ENCODE measurements around the gene FAU.

FAU gene

DNA sequence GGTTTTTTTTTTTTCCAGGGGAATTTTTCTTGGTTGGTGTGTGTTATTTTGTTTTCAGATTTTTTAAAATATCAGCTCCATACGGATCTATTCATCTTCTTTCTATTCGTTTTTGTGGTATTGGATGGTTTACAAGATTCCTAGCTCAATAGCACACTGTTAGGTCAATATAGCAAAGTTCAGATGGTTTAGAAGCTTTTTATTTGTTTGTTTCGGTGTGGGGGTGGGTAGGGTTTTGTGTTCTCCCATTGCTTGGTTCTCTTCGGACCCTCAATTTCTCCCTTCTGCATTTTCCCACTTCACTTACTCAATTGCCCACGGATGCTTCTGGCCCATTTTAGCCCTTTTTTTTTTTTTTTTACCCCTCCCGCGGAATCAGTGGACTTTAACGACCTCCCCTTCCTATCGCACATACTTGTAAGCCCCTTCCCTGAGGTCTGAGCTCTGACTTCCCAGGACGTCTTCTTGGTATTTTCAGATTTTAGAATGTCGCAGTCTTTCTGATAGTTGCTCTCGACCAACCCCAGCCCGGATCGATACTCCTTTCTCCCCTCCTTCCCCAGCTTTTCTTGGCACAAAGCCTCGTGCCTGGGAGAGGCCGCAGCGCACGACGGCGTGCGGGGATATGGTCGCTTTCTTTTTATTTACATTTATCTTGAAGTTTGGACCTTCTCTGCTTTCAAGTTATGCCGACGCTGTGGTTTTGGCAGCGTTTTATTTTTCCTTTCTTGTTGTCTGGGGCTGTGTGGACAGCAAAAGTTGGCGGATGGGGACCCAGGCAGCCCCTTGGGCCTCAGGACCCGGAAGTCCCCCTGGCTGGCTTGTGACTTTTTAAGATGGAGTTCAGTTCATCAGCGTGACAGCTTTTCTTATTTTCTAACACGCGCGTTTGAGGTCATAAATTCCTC lies 43.7 kb upstream of the FAU start:
- Histone ChIP-seq H3K9me3 (ENCODE audit: severe bottlenecking) (no peaks in the 10 kb centered on the region), H3K4me3 (ENCODE audit: low read depth, low read length) (no peak overlapping the region), H3K27me3 (ENCODE audit: insufficient read depth, low read depth, severe bottlenecking) (no peaks in the 10 kb centered on the region), H3K27ac (no peak overlapping the region), H3K36me3 (no peaks in the 10 kb centered on the region)
- no peak for DNase-seq
- TF ChIP-seq, protein P1, sequence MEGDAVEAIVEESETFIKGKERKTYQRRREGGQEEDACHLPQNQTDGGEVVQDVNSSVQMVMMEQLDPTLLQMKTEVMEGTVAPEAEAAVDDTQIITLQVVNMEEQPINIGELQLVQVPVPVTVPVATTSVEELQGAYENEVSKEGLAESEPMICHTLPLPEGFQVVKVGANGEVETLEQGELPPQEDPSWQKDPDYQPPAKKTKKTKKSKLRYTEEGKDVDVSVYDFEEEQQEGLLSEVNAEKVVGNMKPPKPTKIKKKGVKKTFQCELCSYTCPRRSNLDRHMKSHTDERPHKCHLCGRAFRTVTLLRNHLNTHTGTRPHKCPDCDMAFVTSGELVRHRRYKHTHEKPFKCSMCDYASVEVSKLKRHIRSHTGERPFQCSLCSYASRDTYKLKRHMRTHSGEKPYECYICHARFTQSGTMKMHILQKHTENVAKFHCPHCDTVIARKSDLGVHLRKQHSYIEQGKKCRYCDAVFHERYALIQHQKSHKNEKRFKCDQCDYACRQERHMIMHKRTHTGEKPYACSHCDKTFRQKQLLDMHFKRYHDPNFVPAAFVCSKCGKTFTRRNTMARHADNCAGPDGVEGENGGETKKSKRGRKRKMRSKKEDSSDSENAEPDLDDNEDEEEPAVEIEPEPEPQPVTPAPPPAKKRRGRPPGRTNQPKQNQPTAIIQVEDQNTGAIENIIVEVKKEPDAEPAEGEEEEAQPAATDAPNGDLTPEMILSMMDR (IDR thresholded peaks at IDR 0.05; ENCODE audit: low read depth, low read length) = no peak

DNA sequence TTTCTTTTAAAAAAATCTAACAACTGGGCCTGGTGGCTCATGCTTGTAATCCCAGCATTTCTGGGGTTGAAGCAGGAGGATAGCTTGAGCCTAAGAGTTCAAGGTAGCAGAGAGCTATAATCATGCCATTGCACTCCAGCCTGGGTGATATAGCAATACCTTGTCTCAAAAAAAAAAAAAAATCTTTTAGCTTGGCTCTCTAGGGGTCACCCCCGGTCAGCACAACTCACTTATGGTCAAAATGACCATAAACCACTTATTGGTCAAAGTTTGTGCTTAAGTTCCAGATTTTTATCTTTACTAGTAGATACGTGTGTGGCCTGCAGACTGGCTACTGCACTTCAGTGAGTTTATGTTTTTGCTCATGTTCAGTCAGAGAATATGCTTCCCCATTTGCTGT lies 41.8 kb upstream of the FAU start:
- no peaks in the 10 kb centered on the region for H3K27me3 ChIP-seq (ENCODE audit: insufficient read depth, low read depth, severe bottlenecking)
- TF ChIP-seq, protein P1 (IDR thresholded peaks at IDR 0.05; ENCODE audit: low read depth, low read length) = no peak
- no peaks in the 10 kb centered on the region for H3K36me3 ChIP-seq
- H3K9me3 ChIP-seq (ENCODE audit: severe bottlenecking) = no peaks in the 10 kb centered on the region
- DNase-seq = no peak
- no peak overlapping the region for H3K4me3 ChIP-seq (ENCODE audit: low read depth, low read length)
- no peak overlapping the region for H3K27ac ChIP-seq

DNA sequence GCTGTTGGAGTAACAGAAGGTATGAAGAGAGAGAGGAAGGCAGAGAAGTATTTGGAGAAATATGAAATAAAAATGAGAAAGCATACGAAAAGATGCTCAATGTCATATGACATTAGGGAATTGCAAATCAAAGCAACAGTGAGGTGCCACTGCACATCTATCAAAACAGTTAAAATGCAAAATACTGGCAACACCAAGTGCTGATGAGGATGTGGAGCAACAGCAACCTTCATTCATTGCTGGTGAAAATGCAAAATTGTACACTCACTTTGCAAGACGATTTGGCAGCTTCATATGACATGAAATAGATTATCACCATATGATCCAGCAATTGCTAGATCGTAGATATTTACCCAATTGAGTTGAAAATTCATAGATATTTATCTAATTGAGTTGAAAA lies 38.7 kb upstream of the FAU start:
- no peaks in the 10 kb centered on the region for H3K9me3 ChIP-seq (ENCODE audit: severe bottlenecking)
- no peaks in the 10 kb centered on the region for H3K36me3 ChIP-seq
- TF ChIP-seq, protein P1 (IDR thresholded peaks at IDR 0.05; ENCODE audit: low read depth, low read length) = no peak
- H3K4me3 ChIP-seq (ENCODE audit: low read depth, low read length) = no peak overlapping the region
- H3K27me3 ChIP-seq (ENCODE audit: insufficient read depth, low read depth, severe bottlenecking) = no peaks in the 10 kb centered on the region
- no peak overlapping the region for H3K27ac ChIP-seq
- no peak for DNase-seq

DNA sequence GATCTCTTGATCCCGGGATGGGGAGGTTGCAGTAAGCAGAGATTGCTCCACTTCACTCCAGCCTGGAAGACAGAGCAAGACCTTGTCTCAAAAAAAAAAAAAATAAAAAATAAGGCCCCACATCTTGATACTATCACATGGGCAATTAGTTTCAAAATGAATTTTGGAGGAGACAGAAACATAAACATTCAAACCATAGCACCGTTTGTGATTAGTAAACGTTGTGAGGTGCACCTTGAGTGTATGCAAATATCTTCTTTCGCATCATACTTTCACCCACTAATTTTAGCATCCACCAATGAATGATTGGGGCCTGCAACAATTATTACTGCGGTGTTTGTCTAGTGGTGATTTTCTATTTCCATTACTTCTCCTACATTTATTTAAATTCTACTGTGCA lies 37.1 kb upstream of the FAU start:
- Histone ChIP-seq H3K27me3 (ENCODE audit: insufficient read depth, low read depth, severe bottlenecking) (no peaks in the 10 kb centered on the region), H3K36me3 (no peaks in the 10 kb centered on the region), H3K4me3 (ENCODE audit: low read depth, low read length) (no peak overlapping the region), H3K27ac (no peak overlapping the region), H3K9me3 (ENCODE audit: severe bottlenecking) (no peaks in the 10 kb centered on the region)
- no peak for DNase-seq
- TF ChIP-seq, protein P1 (IDR thresholded peaks at IDR 0.05; ENCODE audit: low read depth, low read length) = no peak

DNA sequence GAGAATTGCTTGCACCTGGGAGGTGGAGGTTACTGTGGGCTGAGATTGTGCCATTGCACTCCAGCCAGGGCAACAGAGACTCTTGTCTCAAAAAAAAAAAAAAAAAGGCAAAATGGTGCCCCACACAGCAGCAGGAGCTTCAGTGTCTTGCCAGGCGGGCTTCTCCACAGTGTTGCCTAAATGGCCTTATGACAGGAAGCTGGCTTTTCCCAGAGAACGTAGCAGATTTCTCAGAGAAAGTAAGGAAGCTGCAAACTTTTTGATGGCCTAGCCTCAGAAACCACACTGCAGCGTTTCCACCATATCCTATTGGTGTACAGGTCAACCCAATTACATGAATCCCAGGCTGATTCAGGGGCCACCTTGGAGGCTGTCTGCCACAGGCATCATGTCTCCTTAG lies 35.4 kb upstream of the FAU start:
- TF ChIP-seq, protein P1 (IDR thresholded peaks at IDR 0.05; ENCODE audit: low read depth, low read length) = no peak
- Histone ChIP-seq H3K36me3 (no peaks in the 10 kb centered on the region), H3K4me3 (ENCODE audit: low read depth, low read length) (no peak overlapping the region), H3K9me3 (ENCODE audit: severe bottlenecking) (no peaks in the 10 kb centered on the region), H3K27me3 (ENCODE audit: insufficient read depth, low read depth, severe bottlenecking) (no peaks in the 10 kb centered on the region), H3K27ac (no peak overlapping the region)
- DNase-seq = no peak

DNA sequence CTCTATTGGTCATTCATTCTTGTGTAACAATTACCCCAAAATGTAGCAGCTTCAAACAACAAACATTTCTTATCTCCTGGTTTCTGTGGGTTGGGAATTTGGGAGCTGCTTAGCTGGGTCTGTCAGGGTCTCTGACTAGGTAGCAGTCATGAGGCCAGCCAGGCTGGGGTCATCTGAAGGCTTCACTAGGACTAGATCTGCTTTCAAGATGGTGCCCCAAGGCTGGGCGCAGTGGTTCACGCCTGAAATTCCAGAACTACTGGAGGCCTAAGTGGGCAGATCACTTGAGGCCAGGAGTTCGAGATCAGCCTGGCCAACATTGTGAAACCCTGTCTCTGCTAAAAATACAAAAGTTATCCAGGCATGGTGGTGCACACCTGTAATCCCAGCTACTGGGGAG lies 35.0 kb upstream of the FAU start:
- Histone ChIP-seq H3K4me3 (ENCODE audit: low read depth, low read length) (no peak overlapping the region), H3K27ac (no peak overlapping the region), H3K9me3 (ENCODE audit: severe bottlenecking) (no peaks in the 10 kb centered on the region), H3K27me3 (ENCODE audit: insufficient read depth, low read depth, severe bottlenecking) (no peaks in the 10 kb centered on the region), H3K36me3 (no peaks in the 10 kb centered on the region)
- TF ChIP-seq, protein P1 (IDR thresholded peaks at IDR 0.05; ENCODE audit: low read depth, low read length) = no peak
- DNase-seq = no peak
